K562 (cell line): Measurements from ENCODE around the gene UQCRHL. TPM values are rescaled to one million over a fixed set of nuclear protein-coding genes. Genes with fewer than 3 reads are reported as not detected.

Experiments
- ATAC-seq: fragments of 200-7000 bp; cut with Tn5 transposase; 3 replicates; pipeline ENCODE4 v1.9.1; 2020; ENCODE audit warnings: moderate library complexity
- BruUV-seq: library from RNA; stranded (reverse); fragments of 400-500 nt; replicated peaks from 2 replicates; lab custom pipeline; 2021; lab: Mats Ljungman, UMichigan
- CTCF ChIA-PET: fragments of 300-600 bp; formaldehyde crosslinking; extraction: SDS; loops from one replicate; lab custom pipeline; 2021; ENCODE audit warnings: low intra/inter-chr PET ratio; lab: Yijun Ruan, JAX
- POLR2A ChIA-PET: fragments of 300-600, 350-650 bp; sonication (Branson Sonifier 250); formaldehyde crosslinking; extraction: SDS; loops from one replicate; lab custom pipeline; 2021; ENCODE audit warnings: antibody characterized with exemption, inconsistent platforms; lab: Yijun Ruan, JAX
- DNase-seq, 4 experiments: peaks; one replicate each; pipeline versions ENCODE4 v3.0.0 to v3.0.0-alpha.2; 2011 to 2018; ENCODE audit warnings: low spot score in 3 of 4, mixed read lengths in 3 of 4; ENCODE audit errors: extremely low read depth in 1 of 4
- FAIRE-seq: peaks from 2 replicates; lab custom pipeline; 2011; peaks lifted over from hg19 to GRCh38; lab: Jason Lieb, UNC
- H2AFZ ChIP-seq: 2 replicates; pipeline ENCODE4 v1.6.0; 2011; ENCODE audit warnings: low read depth, low read length, control low read depth, inconsistent platforms
- H3K27ac ChIP-seq: fragments of 200-600 bp; 3 replicates; pipeline ENCODE4 v1.8.0; 2011; ENCODE audit warnings: low read depth, mild to moderate bottlenecking, control low read depth, inconsistent platforms, low read length, moderate library complexity, mixed read lengths; ENCODE audit errors: extremely low read depth
- H3K27me3 ChIP-seq, 2 experiments: fragments of 300-600 bp in 1 of 2; 2 replicates in 1 of 2; 3 replicates in 1 of 2; pipeline versions ENCODE4 v1.6.0 to v1.8.0; 2011; ENCODE audit warnings: inconsistent platforms in 2 of 2, low read length in 2 of 2, mild to moderate bottlenecking in 1 of 2, mixed read lengths in 1 of 2, moderate library complexity in 1 of 2; ENCODE audit not compliant: control insufficient read depth in 2 of 2, insufficient read depth in 2 of 2
- H3K36me3 ChIP-seq: fragments of 300-600 bp; 3 replicates; pipeline ENCODE4 v1.8.0; 2011; ENCODE audit warnings: mild to moderate bottlenecking, low read length, inconsistent platforms; ENCODE audit not compliant: control insufficient read depth, insufficient read depth
- H3K4me1 ChIP-seq, 2 experiments: fragments of 200-600 bp in 1 of 2; replicated peaks in 1 of 2; 2 replicates in 1 of 2; 3 replicates in 1 of 2; pipeline versions ENCODE4 v1.5.1 to v1.8.0; 2011; ENCODE audit warnings: inconsistent platforms in 2 of 2, low read length in 2 of 2, mild to moderate bottlenecking in 1 of 2, mixed read lengths in 1 of 2, moderate library complexity in 1 of 2; ENCODE audit not compliant: control insufficient read depth in 2 of 2, insufficient read depth in 2 of 2
- H3K4me2 ChIP-seq: 2 replicates; pipeline ENCODE4 v1.6.1; 2011; ENCODE audit warnings: low read length, control low read depth, inconsistent platforms, mixed read lengths; ENCODE audit not compliant: insufficient read depth
- H3K4me3 ChIP-seq: fragments of 200-600 bp; sonication (generic), shearing (Covaris generic); 2 replicates; pipeline ENCODE4 v1.5.1; 2016; ENCODE audit warnings: control low read depth, inconsistent platforms
- H3K79me2 ChIP-seq: fragments of 200-600 bp; 3 replicates; pipeline ENCODE4 v1.8.0; 2011; ENCODE audit warnings: low read length, inconsistent platforms; ENCODE audit not compliant: control insufficient read depth, insufficient read depth
- H3K9ac ChIP-seq, 2 experiments: 2 replicates each; pipeline versions ENCODE4 v1.6.0 to v1.6.1; 2011; ENCODE audit warnings: low read depth in 2 of 2, low read length in 2 of 2, control low read depth in 1 of 2, inconsistent platforms in 1 of 2, mild to moderate bottlenecking in 1 of 2, mixed read lengths in 1 of 2; ENCODE audit not compliant: insufficient read depth in 1 of 2
- H3K9me1 ChIP-seq: one replicate; pipeline ENCODE4 v1.6.0; 2011; ENCODE audit warnings: inconsistent platforms, mild to moderate bottlenecking, low read length, moderate library complexity; ENCODE audit not compliant: control insufficient read depth, insufficient read depth
- H3K9me3 ChIP-seq: replicated peaks from 2 replicates; pipeline ENCODE4 v1.5.1; 2011; ENCODE audit warnings: low read depth, low read length, inconsistent platforms; ENCODE audit not compliant: control insufficient read depth, insufficient read depth
- H4K20me1 ChIP-seq: replicated peaks from 2 replicates; pipeline ENCODE4 v1.6.1; 2011; ENCODE audit warnings: low read length, inconsistent platforms, mixed read lengths; ENCODE audit not compliant: control insufficient read depth, insufficient read depth
- ARID3A ChIP-seq: IDR thresholded peaks from 2 replicates; pipeline ENCODE4 v1.6.1; 2012; ENCODE audit warnings: low read depth, low read length, improper control_type of control experiment, borderline replicate concordance
- ATF2 ChIP-seq: sonication (generic); formaldehyde crosslinking; IDR thresholded peaks from 2 replicates; pipeline ENCODE4 v1.8.1; 2022; ENCODE audit warnings: missing genetic modification reagents
- GMEB1 ChIP-seq: fragments of 250-450 bp; sonication (Bioruptor Pico); IDR thresholded peaks from 2 replicates; pipeline ENCODE4 v1.4.0; 2020; ENCODE audit warnings: mild to moderate bottlenecking
- MCM7 ChIP-seq, 2 experiments: fragments of 450-650 bp; IDR thresholded peaks; 2 replicates each; pipeline ENCODE4 v1.6.1; 2016 to 2018
- MXI1 ChIP-seq: IDR thresholded peaks from 2 replicates; pipeline ENCODE4 v1.6.1; 2011; ENCODE audit warnings: low read depth, mild to moderate bottlenecking, improper control_type of control experiment, low read length
- NFIX ChIP-seq: fragments of 250-450 bp; sonication (Bioruptor Pico); IDR thresholded peaks from 2 replicates; pipeline ENCODE4 v1.4.0; 2020; ENCODE audit warnings: low read depth, mild to moderate bottlenecking, moderate library complexity
- NR2C2 ChIP-seq, 2 experiments: fragments of 200-800 bp in 1 of 2; sonication (Bioruptor generic) in 1 of 2; sonication (generic) in 1 of 2; formaldehyde crosslinking in 1 of 2; IDR thresholded peaks; 2 replicates each; pipeline versions ENCODE4 v1.6.1 to v1.8.0; 2016 to 2022; ENCODE audit warnings: mild to moderate bottlenecking in 1 of 2, missing compliant biosample characterization in 1 of 2, missing genetic modification characterization in 1 of 2, missing genetic modification reagents in 1 of 2
- SIN3A ChIP-seq, 2 experiments: fragments of 150-350 bp in 1 of 2; IDR thresholded peaks; 2 replicates each; pipeline ENCODE4 v1.6.1; 2011 to 2016; ENCODE audit warnings: borderline replicate concordance in 2 of 2, low read depth in 2 of 2, low read length in 2 of 2, mild to moderate bottlenecking in 2 of 2, moderate library complexity in 2 of 2; ENCODE audit not compliant: control insufficient read depth in 1 of 2
- SREBF1 ChIP-seq: fragments of 150-350 bp; IDR thresholded peaks from 2 replicates; pipeline ENCODE4 v1.6.1; 2014; ENCODE audit warnings: antibody characterized with exemption, low read depth, low read length, borderline replicate concordance
- SRSF3 ChIP-seq: fragments of 200-400 bp; formaldehyde crosslinking; IDR thresholded peaks from 2 replicates; pipeline ENCODE4 v1.6.1; 2016; ENCODE audit warnings: mild to moderate bottlenecking, low read length, moderate library complexity; ENCODE audit not compliant: insufficient read depth
- XRCC4 ChIP-seq: IDR thresholded peaks from one replicate; pipeline ENCODE4 v1.6.1; 2011; ENCODE audit not compliant: insufficient read depth, insufficient read length; ENCODE audit errors: extremely low read depth
- ZBTB7A ChIP-seq: IDR thresholded peaks from 2 replicates; pipeline ENCODE4 v1.6.1; 2011; ENCODE audit warnings: low read depth, mild to moderate bottlenecking, low read length, moderate library complexity, borderline replicate concordance; ENCODE audit not compliant: control insufficient read depth
- ZBTB8A ChIP-seq: fragments of 450-650 bp; IDR thresholded peaks from 2 replicates; pipeline ENCODE4 v1.6.1; 2018; ENCODE audit warnings: mild to moderate bottlenecking, moderate library complexity; ENCODE audit not compliant: partially characterized antibody
- ZNF655 ChIP-seq: fragments of 250-450 bp; sonication (Bioruptor Pico); IDR thresholded peaks from 2 replicates; pipeline ENCODE4 v1.5.0; 2021
- ZNF79 ChIP-seq: fragments of 250-450 bp; sonication (Bioruptor Pico); IDR thresholded peaks from 2 replicates; pipeline ENCODE4 v1.4.0; 2020; ENCODE audit warnings: low read depth, mild to moderate bottlenecking, moderate library complexity
- WGBS: fragments of 100-300 bp; shearing (Covaris generic); methylation state at CpG from one replicate; pipeline ENCODE4 v1.1.6; 2016; ENCODE audit warnings: low coverage, mixed read lengths; ENCODE audit not compliant: insufficient coverage; ENCODE audit errors: missing lambda C conversion rate; 5-methylcytosine and 5-hydroxymethylcytosine counted together
- in situ Hi-C: fragments of 300-500 bp; cut with MboI; formaldehyde crosslinking; loops from 4 replicates; pipeline ENCODE4 v1.15.0; 2018; ENCODE audit warnings: inconsistent platforms, mixed read lengths
- intact Hi-C: fragments of 100-400 bp; cut with micrococcal nuclease; formaldehyde crosslinking; loops from 2 replicates; pipeline ENCODE4 v1.14.2; 2022
- polyA plus RNA-seq, 8 experiments: library from polyadenylated mRNA; depleted of rRNA in 4 of 8; stranded (reverse) in 5 of 8; unstranded in 3 of 8; fragments of >200 nt; fragmentation: Nextera tagmentation in 2 of 8; fragmentation: Illumina TruSeq in 1 of 8; extraction: Ambion mirVana in 2 of 8; extraction: Trizol in 1 of 8; gene quantifications; 2 replicates each; pipeline versions ENCODE4 v1.2.1 to v1.2.3, GENCODE V29; 2011 to 2014; ENCODE audit warnings: inconsistent platforms in 1 of 8, missing spikeins in 1 of 8
- total RNA-seq, 7 experiments: library from RNA; depleted of rRNA in 6 of 7; stranded (reverse); fragments of >200 nt in 6 of 7; fragmentation: Illumina TruSeq in 2 of 7; extraction: Trizol in 2 of 7; gene quantifications; 2 replicates each; pipeline versions ENCODE4 v1.2.1 to v1.2.3, GENCODE V29; 2011 to 2021; ENCODE audit warnings: low replicate concordance in 1 of 7

Gene UQCRHL
- total and polyA plus RNA-seq, 9 of the 15 experiments (the other 6 are each of a cell fraction or from before 2014, with no cell fraction given) = 5.1 to 41.3 (median 21.8) TPM

- POLR2A ChIA-PET = no interaction called here
- FAIRE-seq = no peak
- peaks cover 10% of the 10 kb centered on the region for H3K79me2 ChIP-seq
- TF ChIP-seq MCM7 (IDR thresholded peaks at IDR 0.05) (no peak), MXI1 (no peak), NR2C2 (CRISPR knock-in tag; IDR thresholded peaks at IDR 0.05) (no peak), NR2C2 (tag; IDR thresholded peaks at IDR 0.05) (no peak), SIN3A (IDR thresholded peaks at IDR 0.05; ENCODE audit: borderline replicate concordance in 2 of 2, control insufficient read depth in 1 of 2, low read depth in 2 of 2, low read length in 2 of 2) (no peak), SREBF1 (no peak), NFIX (no peak), SRSF3 (no peak), ARID3A (no peak), ZNF79 (CRISPR knock-in tag) (no peak), ATF2 (CRISPR knock-in tag) (no peak), GMEB1 (CRISPR knock-in tag) (no peak), ZBTB7A (no peak), XRCC4 (no peak), ZNF655 (CRISPR knock-in tag) (no peak), ZBTB8A (no peak)
These were observed 19.5 kb upstream of the UQCRHL start for GRCh38 chr1:15826810-15827507.

More at GRCh38 chr1:15826810-15827507, 19.5 kb upstream of the UQCRHL start:
- H3K4me1 ChIP-seq = peaks cover 17 to 18% of the 10 kb centered on the region in 2 experiments
- H3K27me3 ChIP-seq = no peaks in the 10 kb centered on the region
- H3K9ac ChIP-seq = no peak overlapping the region
- no peak overlapping the region for H2AFZ ChIP-seq
- no peak overlapping the region for H3K4me2 ChIP-seq
- H3K27ac ChIP-seq = no peak overlapping the region
- no TSS peak for BruUV-seq
- 65% methylated on average over 6 of the region's 6 CpGs for WGBS
- no peaks in the 10 kb centered on the region for H3K9me3 ChIP-seq
- H3K4me3 ChIP-seq = no peak overlapping the region
- intact Hi-C loops (no loop called here), in situ Hi-C loops (no loop called here)
- DNase-seq (no peak), ATAC-seq (no peak)
- no peaks in the 10 kb centered on the region for H4K20me1 ChIP-seq
- CTCF ChIA-PET = no interaction called here
- no peaks in the 10 kb centered on the region for H3K36me3 ChIP-seq
- H3K9me1 ChIP-seq = no peaks in the 10 kb centered on the region
